GM21390 (cell line): ENCODE measurements around the gene NEMF.
"Not testable (repeated sequence)": the region's sequence is repeated elsewhere in the genome, so short reads cannot be mapped to it uniquely, and the experiment has no call there.

Source experiments
- ATAC-seq: cut with Tn5 transposase; IDR thresholded peaks from one replicate; pipeline ENCODE4 v1.9.1; 2021; ENCODE audit not compliant: unreplicated experiment

The NEMF gene

DNA sequence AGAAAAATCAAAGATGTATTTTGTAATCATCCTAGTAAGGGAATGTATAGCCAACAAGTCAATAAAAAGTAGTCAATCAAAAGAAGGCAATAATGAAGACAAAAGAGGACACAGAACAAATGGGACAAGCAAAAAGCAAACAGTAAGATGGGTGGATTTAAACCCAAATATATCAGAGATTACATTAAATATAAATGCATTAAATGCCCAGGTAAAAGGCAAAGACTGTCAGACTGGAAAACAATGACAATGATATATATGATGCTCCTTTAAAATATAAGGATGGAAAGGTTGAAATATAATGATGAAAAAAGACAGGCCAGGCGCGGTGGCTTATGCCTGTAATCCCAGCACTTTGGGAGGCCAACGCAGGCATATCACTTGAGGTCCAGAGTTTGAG is 35.7 kb downstream of the NEMF start:
- no peak for ATAC-seq

DNA sequence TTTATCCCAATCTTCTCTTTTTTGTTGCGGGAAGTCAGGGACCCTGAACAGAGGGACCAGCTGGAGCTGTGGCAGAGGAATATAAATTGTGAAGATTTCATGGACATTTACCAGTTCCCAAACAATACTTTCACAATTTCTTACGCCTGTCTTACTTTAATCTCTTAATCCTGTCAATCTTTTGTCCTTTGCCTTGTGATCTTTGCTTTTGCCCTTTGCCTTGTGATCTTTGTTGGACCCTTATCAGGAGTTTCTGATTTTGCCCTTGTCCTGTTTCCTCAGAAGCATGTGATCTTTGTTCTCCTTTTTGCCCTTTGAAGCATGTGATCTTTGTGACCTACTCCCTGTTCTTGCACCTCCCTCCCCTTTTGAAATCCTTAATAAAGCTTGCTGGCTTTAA is 36.5 kb downstream of the NEMF start:
- not testable (repeated sequence) for ATAC-seq

DNA sequence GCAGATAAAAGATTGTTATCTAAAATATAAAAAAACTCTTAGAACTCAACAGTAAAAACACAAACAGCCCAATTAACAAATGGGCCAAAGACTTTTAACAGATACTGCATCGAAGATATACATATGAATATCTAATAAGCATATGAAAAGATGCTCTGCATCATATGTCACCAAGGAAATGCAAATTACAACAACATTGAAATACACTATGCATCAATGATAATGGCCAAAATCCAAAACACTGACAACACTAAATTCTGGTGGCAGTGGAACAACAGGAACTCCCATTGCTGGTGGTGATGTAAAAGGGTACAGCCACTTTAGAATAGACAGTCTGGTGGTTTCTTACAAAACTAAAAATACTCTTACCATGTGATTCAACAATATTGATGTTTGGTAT is 43.8 kb downstream of the NEMF start:
- ATAC-seq = no peak

DNA sequence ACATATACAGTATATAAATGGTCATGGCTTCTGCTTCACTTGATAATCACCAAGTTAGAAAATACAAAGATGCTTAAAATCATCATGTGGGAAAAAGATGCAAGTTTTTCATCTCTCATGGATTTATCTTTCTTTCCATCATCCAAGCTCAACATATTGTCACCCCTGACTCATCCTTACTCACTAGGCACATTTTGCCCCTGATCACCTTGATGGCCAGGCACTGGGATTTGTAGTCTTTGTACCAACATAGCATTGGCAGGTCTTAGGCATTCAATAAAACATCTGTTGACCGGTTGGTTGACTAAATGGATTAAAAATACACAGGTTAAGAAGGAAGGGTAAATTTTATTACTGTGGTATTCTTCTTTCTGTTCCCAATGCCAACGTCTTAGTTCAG is 56.6 kb downstream of the NEMF start:
- ATAC-seq = no peak

DNA sequence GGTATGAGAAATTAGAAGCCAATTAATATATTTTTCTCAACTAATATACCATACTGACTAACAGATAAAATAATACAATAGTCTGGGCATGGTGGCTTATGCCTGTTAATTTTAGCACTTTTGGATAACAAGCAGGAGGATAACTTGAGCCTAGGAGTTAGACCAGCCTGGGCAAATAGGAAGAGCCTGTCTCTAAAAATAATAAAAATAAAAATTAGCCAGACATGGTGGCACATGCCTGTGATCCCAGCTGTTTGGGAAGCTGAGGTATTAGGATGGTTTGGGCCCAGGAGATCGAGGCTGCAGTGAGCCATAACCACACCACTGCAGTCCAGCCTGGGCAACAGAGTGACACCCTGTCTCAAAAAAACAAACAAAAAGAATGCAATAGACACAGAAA is 60.0 kb downstream of the NEMF start:
- ATAC-seq = no peak

DNA sequence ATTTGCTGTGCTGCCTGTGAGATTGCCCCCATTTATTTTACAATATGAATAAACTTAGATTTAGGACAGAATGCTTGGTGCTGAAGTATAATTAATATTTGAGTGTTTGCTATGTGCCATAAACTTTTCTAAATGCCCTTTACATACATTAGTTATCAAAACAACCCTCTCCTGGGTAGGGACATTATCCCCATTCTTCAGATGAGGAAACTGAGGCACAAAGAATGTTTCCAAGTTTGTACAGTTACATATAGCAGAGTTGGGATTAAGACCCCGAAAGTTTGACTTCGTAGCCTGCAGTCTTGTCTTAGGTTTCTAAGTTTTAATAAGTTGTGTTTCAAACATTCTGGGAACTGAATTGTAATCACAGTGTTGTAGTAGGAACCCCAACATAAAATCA is 66.3 kb downstream of the NEMF start:
- ATAC-seq = no peak

DNA sequence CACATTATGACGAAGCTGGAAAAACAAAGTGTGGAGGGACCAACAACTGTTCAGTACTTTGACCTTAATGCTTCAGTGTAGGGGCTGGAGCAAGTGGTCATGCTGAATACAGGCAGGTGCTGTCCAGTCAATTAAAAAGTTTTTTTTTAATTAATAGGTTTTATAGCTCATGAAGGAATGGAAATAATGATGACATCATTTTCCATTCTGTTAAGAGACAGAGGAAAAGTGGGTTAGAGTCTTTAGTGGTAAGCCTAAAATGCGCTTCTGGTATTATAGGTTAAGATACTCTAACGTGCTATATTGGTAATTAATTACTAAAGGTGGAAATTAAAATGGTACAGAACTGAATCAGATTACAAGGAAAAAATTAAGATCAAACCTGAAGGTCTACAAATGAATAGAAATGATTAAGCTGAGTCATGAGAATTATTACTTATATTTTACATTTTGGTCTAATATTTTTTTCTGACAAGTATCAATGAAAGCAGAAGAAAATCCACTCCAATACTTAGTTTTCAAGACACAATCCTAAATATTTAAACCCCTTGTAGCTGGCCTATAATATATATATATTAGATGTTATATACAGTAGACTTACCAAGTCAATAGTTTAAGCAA is 69.1 kb downstream of the NEMF start:
- ATAC-seq = no peak

DNA sequence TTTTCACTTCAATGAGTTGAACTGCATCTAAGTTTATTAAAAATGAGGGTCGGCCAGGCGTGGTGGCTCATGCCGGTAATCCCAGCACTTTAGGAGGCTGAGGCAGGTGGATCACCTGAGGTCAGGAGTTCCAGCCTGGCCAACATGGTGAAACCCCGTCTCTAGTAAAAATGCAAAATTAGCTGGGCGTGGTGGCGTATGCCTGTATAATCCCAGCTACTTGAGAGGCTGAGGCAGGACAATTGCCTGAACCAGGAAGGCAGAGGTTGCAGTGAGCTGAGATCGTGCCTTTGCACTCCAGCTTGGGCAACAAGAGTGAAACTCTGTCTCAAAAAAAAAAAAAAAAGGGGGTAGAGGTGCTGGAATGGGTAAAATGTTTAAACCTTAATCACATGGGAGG is 71.5 kb downstream of the NEMF start:
- ATAC-seq = not testable (repeated sequence)

DNA sequence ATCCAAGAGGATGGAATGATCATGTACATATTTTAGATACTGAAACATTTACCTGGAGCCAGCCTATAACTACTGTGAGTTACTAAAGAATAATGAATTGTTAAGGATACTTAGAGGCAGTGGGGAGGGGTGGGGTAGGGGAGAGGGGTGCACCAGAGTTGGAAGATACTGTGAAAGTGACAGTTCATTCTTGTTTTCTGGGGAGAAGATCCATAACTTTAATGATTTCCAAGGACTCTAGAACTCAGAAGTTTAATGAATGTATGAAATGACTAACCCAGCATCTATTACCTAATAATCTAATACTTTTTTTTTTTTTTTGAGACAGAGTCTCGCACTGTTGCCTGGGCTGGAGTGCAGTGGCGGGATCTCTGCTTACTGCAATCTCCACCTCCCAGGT is 74.2 kb downstream of the NEMF start:
- no peak for ATAC-seq

DNA sequence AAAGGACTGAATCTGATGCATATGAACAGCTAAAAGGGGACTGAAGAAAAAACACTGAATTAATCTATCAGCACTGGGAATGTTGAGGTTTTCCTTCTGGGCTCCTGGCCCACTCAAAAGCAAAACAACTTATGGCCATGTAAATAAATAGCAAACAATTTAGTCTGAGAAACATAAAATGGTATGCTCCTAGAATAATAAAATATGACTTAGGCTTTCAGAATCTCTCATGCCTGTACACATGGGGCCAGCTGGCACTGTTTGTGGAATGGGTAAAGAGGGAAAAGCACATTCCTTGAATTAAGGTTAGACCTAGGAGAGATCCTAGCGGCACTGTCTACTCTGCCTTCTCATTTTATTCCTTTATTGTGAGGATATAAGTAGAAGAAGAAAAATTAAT is 78.5 kb downstream of the NEMF start:
- no peak for ATAC-seq

DNA sequence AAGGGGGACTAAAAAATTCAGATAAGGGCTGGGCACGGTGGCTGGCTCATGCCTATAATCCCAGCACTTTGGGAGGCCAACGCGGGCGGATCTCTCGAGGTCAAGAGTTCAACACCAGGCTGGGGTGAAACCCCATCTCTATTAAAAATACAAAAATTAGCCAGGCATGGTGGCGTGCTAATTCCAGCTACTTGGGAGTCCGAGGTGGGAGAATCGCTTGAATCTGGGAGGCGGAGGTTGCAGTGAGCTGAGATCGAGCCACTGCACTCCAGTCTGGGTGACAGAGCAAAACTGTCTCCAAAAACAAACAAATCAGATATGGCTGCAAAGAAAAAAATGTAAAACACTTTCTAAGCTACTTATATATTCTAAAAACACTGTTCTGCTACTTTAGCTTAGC is 80.9 kb downstream of the NEMF start:
- ATAC-seq = not testable (repeated sequence)

DNA sequence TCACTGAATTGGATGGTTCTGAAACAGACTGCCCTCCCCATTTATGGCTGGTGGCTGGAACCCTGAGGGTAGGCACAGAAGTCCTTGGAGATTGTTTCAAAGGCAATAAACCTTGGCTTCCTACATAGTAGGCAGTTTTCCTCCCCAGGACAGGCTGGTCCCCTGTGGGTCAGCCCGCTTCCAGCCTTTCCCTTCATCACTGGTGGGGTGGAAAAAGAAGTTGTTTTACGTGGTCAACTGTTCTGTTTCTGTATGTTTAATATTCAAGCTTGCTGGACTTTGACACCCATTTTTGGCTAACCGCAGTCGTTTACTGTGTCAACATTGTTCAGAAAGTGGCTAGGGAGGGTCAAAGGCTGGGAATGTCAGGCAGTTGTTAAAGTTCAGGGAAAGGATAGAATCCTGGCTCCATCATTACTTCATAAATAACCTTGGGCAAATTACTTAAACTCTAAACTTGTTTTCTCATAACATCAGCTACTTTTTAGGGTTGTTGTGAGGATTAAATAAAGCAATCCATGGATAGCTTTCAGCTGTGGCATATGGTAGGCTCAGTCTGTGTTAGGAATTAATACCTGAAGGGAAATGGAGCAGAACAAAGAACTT is 82.3 kb downstream of the NEMF start:
- no peak for ATAC-seq

DNA sequence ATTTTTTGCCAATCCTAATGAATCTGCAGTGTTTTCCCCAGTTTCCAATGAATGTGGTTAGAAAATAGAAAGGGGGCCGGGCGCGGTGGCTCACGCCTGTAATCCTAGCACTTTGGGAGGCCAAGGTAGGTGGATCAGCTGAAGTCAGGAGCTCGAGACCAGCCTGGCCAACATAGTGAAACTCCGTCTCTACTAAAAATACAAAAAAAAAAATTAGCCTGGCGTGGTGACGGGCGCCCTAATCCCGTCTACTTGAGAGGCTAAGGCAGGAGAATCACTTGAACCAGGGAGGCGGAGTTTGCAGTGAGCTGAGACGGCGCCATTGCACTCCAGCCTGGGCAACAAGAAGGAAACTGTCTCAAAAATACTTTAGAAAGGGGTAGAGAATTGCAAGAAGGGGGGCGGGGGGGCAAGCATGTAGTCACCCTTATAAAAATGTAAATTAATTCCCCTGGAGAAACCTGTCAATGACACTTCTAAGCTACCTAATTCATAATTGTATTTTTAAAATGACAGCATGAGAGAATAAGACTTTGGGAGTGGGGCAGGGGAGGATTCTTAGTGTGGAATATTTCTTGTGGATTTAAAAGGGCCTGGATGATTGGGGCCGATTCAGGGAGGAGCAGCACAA is 82.9 kb downstream of the NEMF start:
- ATAC-seq = no peak

DNA sequence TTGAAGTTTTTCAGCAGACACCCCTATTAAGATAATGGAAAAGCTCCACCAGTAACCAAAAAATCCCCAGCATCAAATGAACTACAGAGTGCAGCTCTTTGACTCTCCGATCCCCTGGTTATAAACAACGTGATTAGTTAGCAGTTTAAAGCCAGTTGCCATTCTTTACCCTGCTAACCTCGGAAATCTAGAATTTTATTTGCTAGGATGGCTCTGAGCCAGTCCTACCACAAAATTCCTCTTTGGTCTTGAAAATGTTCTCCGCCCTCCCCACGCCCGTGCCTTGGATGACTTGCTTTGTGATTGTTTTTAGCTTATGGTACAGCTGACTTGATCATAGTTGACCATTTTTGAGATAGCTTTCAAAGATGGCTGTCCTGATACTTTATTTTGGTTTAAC is 83.4 kb downstream of the NEMF start:
- no peak for ATAC-seq

DNA sequence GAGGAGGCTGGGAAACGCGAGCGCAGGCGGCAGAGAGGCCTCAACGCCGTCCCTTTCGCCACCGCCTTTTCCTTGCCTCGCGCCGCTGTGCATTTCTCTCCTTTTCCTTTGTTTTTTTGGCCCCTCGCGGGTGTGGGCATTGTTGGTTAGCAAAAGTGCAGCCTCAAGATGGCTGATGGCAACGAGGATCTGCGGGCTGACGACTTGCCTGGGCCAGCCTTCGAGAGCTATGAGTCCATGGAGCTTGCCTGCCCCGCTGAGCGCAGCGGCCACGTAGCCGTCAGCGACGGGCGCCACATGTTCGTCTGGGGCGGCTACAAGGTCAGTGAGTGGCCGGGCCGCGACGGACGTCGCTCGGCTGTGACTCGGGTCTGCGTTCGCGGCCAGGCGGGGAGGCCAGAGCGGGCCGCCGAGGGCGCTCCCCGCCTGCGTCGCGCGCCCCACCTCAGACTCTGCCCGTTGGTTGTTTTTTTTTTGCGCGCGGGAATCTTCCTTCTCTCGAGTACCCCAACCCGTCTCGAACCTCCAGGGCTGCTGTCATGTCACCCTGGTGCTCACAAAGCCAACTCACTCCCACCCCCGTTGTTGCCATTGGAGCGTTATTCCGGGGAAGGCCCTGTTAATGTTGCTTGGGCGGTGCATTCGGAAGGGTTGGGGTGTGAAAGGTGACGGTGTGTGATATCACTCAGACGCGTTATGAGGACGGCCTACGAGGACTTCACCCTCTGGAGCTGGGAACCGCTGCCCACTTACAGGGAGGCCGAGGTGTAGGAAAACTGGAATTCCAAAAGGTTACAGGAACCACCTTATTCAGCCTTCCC is 84.1 kb downstream of the NEMF start:
- peak; percentile 22 for ATAC-seq

DNA sequence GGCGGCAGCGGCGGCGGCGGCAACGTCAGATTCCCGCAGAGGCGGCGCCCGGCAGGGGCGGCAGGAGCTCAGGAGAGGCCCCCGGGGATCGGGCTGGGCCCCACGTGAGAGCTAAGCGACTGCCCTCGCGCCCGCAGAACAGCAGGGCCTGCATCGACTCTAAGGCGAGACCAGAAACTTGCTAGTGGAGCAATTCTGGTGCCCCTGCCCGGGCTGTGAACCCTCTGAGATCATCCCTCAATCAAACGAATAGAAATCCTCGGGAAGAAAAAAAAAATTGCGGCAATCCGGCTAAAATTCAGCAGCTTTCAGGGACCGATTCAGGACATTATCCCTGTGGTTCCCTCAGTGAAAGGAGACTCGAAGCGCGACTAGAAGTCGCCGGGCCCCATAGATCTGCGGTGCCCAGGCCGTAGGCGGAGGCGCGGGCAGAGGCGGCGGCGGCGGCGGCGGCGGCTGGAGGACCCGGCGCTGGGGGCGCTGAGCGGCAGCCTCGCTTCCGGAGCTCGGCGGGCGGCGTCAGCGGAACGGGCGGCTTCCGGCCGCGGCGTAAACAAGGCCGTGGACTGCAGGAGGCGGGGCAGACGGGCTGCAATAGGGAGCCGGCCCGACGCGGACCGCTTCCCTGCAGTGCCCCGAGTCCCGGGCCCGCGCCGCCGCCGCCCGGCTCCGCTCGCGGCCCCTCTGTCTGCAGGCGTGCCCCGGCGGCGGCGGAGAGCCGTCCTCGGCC is 84.9 kb downstream of the NEMF start, which contains the start of gene KLHDC2:
TSS of gene KLHDC2 (plus strand) at position 583 of the 730 bp plus-strand sequence. CDS start 316 bp downstream, outside the sequence.
- ATAC-seq = peak; percentile 90

DNA sequence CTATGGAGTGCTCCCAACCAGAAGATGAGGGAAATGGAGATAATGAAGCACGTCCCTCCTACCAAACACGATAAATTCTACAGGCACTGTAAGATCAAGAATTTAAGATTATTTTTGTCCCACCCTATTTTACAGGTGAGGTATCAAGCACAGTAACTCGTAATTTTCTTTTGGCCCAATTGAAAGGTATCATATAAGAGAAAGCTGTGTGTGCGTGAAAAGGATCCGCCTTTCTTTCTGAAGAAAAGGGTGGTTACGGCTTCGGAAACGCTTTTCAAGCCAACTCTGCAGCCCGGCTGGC is 85.4 kb downstream of the NEMF start:
- no peak for ATAC-seq

DNA sequence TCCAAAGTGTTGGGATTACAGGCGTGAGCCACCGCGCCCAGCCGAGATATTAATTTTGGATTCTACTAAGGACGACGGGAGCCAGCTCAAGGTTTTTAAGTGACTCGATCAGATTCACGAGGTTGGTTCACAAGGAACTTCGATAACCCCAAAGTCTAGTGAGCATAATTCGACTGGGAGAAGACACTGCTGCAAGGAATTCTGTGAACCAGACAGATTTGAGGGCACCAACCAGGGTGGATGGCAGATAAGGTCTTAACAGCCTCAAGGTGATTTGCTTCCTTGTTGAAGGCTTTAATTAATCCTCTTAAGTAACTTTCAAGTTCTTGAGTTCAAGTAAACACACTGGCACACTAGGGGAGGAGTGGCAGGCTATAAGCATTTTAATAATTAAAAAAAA is 85.7 kb downstream of the NEMF start:
- no peak for ATAC-seq

DNA sequence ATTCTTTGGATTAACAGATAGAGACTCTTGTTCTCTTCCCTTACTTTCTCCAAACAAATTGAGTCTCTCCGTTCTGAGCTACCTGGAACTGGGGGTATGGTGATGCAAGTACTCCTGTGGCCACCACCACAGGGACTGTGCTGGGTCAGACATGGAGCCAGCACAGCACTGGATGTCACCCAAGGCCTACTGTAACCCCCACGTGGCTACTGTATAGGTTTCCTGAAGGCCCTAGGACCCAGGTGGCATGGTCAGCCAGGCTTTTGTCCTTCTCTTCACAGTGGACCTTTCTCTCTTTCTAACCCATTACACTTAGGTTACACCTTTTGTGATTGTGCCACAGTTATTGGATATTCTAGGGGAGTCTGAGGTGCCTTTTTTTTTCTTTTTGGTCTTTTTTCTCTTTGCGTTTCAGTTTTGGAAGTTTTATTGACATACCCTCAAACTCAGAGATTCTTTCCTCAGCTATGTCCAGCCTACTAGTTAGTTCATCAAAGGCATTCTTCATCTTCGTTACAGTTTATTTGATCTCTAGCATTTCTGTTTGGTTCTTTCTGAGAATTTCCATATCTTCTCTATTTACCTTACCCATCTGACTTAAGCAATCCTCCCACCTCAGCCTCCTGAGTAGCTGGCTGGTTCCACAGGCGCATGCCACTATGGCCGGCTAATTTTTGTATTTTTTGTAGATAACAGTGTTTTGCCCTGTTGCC is 90.6 kb downstream of the NEMF start:
- no peak for ATAC-seq

DNA sequence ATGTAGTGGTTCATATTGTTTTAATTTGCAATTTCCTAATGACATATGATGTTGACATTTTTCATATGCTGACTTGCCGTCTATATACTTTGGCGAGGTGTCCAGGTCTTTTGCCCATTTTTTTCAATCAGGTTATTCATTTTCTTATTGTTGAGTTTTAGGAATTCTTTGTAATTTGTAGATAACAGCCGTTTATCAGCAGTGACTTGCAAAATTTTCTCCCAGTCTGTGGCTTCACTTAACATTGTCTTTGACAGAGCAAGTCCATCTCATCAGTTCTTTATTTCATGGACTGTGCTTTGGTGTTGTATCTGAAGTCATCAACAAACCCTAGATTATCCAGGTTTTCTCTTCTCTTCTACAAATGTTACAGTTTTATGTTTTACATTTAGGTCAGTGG is 97.2 kb downstream of the NEMF start:
- ATAC-seq = no peak
